GM19395 (cell line): Measurements from ENCODE around the gene TBRG4.

ENCODE experiments used
- ATAC-seq: cut with Tn5 transposase; IDR thresholded peaks from one replicate; pipeline ENCODE4 v1.9.1; 2021; ENCODE audit warnings: mild to moderate bottlenecking, moderate library complexity; ENCODE audit not compliant: unreplicated experiment

TBRG4 gene

GRCh38 chr7:45092100-45092930, 19.2 kb downstream of the TBRG4 start:
- ATAC-seq: no peak

- no peak for ATAC-seq
These were observed 22.1 kb downstream of the TBRG4 start for GRCh38 chr7:45089341-45089891.

- no peak for ATAC-seq
These were observed 22.6 kb downstream of the TBRG4 start, which contains the start of gene NACAD for GRCh38 chr7:45088821-45089340. Gene NACAD (minus strand): TSS chr7:45088969. CDS start chr7:45088894, 75 bp downstream.

- no peak for ATAC-seq
These were observed 23.3 kb downstream of the TBRG4 start for GRCh38 chr7:45088146-45088701.

- ATAC-seq: no peak
These were observed 24.0 kb downstream of the TBRG4 start for GRCh38 chr7:45087301-45088145.

GRCh38 chr7:45086331-45087065, 25.0 kb downstream of the TBRG4 start:
- ATAC-seq: no peak

GRCh38 chr7:45085619-45086200, 25.8 kb downstream of the TBRG4 start:
- ATAC-seq: no peak

- no peak for ATAC-seq
These were observed 26.4 kb downstream of the TBRG4 start for GRCh38 chr7:45084901-45085618.

- no peak for ATAC-seq
These were observed 27.2 kb downstream of the TBRG4 start for GRCh38 chr7:45084336-45084735.

GRCh38 chr7:45082831-45083331, 28.6 kb downstream of the TBRG4 start:
- no peak for ATAC-seq

- ATAC-seq: no peak
These were observed 29.3 kb downstream of the TBRG4 start for GRCh38 chr7:45082031-45082830.

GRCh38 chr7:45081670-45081974, 29.9 kb downstream of the TBRG4 start:
- ATAC-seq: no peak

- ATAC-seq: no peak
These were observed 30.4 kb downstream of the TBRG4 start for GRCh38 chr7:45080958-45081669.

GRCh38 chr7:45080265-45080957, 31.1 kb downstream of the TBRG4 start:
- no peak for ATAC-seq

GRCh38 chr7:45078125-45078681, 33.3 kb downstream of the TBRG4 start:
- ATAC-seq: no peak

GRCh38 chr7:45077579-45077978, 33.9 kb downstream of the TBRG4 start:
- ATAC-seq: no peak

- no peak for ATAC-seq
These were observed 34.6 kb downstream of the TBRG4 start for GRCh38 chr7:45076946-45077345.
